Astrocyte of the cerebellum (primary cell): ENCODE results near the gene AQP12B.
"Not testable (repeated sequence)": the region's sequence is repeated elsewhere in the genome, so short reads cannot be mapped to it uniquely, and the experiment has no call there.

ENCODE experiments used
- DNase-seq: peaks from one replicate; pipeline ENCODE4 v3.0.0-alpha.2; 2011; ENCODE audit warnings: low read depth
- H3K4me3 ChIP-seq: 2 replicates; pipeline ENCODE4 v1.5.1; 2011; ENCODE audit warnings: mild to moderate bottlenecking, low read depth, low read length, moderate library complexity
- in situ Hi-C: cut with HindIII; loops from 2 replicates; pipeline ENCODE4 v1.10.0; 2017; ENCODE audit warnings: low sequenced_read_pairs
- TF ChIP-seq, protein P1 (sequence below): IDR thresholded peaks from 2 replicates; pipeline ENCODE4 v1.5.1; 2012; ENCODE audit warnings: low read length, low read depth, moderate library complexity, mild to moderate bottlenecking; ENCODE audit errors: missing control alignments

Gene AQP12B

GRCh38 chr2:240701736-240702639 is 19.3 kb upstream of the AQP12B start:
- TF ChIP-seq, protein P1, sequence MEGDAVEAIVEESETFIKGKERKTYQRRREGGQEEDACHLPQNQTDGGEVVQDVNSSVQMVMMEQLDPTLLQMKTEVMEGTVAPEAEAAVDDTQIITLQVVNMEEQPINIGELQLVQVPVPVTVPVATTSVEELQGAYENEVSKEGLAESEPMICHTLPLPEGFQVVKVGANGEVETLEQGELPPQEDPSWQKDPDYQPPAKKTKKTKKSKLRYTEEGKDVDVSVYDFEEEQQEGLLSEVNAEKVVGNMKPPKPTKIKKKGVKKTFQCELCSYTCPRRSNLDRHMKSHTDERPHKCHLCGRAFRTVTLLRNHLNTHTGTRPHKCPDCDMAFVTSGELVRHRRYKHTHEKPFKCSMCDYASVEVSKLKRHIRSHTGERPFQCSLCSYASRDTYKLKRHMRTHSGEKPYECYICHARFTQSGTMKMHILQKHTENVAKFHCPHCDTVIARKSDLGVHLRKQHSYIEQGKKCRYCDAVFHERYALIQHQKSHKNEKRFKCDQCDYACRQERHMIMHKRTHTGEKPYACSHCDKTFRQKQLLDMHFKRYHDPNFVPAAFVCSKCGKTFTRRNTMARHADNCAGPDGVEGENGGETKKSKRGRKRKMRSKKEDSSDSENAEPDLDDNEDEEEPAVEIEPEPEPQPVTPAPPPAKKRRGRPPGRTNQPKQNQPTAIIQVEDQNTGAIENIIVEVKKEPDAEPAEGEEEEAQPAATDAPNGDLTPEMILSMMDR = no peak
- in situ Hi-C loops = no loop called here
- DNase-seq = no peak
- no peak overlapping the region for H3K4me3 ChIP-seq

DNA sequence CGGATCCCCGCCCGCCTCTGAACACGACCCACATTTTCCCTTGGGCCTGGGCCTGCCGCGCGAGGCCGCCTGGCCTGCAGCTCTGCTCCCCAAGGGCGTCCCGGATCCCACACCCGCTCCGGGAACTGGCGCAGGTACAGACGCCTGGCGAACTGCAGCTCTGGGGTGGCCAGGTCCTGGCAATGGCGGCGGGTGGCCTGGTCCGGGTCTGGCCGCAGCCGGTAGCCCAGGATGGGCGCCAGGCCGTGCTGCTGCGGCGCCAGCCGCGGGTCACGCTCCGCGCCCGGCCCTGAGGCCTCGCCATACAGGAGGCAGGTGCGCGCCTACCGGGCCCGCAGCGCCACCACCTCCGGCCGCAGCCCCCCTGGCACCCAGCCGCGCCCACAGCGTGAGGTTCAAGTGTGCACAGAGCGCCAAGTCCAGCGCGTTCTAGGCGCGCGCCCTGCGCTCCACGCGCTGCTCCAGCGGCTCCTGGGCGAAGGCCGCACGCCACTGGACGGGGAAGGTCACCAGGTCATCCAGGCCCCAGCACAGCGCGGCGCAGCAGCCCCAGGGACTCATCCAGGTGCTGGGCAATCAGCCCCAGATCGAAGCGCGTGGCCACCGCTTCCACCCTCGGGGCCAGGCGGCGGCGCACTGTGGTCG is 18.5 kb upstream of the AQP12B start:
- no peak overlapping the region for H3K4me3 ChIP-seq
- in situ Hi-C loops = no loop called here
- no peak for DNase-seq
- TF ChIP-seq, protein P1 = no peak

DNA sequence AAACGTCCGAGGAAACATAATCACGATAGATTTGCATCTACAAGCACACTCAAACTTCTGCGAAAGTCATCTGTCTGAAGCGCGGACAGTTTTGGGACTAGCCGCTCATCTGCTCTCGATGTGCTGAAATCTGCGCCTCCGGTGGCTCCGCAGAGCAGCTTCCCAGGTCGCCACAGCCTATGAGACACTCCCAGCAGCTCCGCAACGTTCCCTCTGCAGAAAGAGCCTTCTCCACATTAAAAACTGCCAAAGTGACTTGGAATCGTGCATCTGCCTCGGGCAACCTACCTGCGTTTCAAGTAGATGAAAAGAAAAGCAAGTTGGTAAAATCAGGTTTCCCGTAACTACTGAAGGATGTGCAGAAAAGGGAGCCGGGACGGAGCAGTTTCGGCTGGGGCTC is 17.9 kb upstream of the AQP12B start:
- DNase-seq, in situ Hi-C loops, H3K4me3 ChIP-seq: not testable (repeated sequence)

- H3K4me3 ChIP-seq, in situ Hi-C loops, DNase-seq: not testable (repeated sequence)
These were observed 17.1 kb upstream of the AQP12B start for GRCh38 chr2:240699835-240700234.

- in situ Hi-C loops, DNase-seq: not testable (repeated sequence)
These were observed 16.3 kb upstream of the AQP12B start for GRCh38 chr2:240698852-240699561.

GRCh38 chr2:240696469-240696868 is 13.8 kb upstream of the AQP12B start:
- DNase-seq, in situ Hi-C loops, H3K4me3 ChIP-seq: not testable (repeated sequence)

More at GRCh38 chr2:240698852-240699561, 16.3 kb upstream of the AQP12B start:
- H3K4me3 ChIP-seq = not testable (repeated sequence)

DNA sequence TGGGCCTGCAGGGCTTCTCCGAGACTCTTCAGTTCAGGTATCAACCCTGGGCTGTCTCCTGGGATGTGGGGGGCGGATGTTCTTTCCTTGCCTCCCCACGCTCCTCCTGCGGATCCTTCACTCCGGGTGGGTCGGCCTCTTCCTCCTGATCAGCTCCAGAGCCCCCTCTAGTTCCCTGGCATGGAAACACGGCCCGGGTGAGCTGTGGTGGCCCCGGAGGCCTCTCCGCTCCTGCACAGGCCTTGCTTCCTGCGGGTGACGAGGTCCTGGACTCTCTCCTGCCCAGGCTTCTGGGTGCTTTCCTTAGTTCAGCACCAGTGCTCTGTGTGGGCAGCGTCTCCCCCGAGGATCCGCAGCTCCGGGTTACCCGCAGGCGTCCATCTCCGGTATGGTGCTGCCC is 12.9 kb upstream of the AQP12B start:
- DNase-seq, H3K4me3 ChIP-seq, in situ Hi-C loops: not testable (repeated sequence)

DNA sequence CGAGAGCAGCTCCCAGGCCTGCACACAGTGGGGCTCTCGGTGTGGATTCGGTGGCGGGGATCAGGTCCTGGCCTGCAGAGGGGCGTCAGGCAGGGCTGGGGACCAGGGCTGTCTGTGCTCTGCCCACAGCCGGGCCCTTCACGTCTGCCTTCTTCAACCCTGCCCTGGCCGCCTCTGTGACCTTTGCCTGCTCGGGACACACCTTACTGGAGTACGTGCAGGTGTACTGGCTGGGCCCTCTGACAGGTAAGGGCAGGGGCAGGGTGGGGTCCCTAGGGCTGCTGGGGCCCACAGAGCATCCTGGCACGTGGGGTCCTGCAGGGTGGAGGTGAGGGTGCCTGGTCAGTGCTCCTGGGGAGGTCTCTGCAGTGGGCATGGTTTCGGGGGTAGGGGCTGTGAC is 11.6 kb upstream of the AQP12B start:
- DNase-seq, H3K4me3 ChIP-seq, in situ Hi-C loops: not testable (repeated sequence)

DNA sequence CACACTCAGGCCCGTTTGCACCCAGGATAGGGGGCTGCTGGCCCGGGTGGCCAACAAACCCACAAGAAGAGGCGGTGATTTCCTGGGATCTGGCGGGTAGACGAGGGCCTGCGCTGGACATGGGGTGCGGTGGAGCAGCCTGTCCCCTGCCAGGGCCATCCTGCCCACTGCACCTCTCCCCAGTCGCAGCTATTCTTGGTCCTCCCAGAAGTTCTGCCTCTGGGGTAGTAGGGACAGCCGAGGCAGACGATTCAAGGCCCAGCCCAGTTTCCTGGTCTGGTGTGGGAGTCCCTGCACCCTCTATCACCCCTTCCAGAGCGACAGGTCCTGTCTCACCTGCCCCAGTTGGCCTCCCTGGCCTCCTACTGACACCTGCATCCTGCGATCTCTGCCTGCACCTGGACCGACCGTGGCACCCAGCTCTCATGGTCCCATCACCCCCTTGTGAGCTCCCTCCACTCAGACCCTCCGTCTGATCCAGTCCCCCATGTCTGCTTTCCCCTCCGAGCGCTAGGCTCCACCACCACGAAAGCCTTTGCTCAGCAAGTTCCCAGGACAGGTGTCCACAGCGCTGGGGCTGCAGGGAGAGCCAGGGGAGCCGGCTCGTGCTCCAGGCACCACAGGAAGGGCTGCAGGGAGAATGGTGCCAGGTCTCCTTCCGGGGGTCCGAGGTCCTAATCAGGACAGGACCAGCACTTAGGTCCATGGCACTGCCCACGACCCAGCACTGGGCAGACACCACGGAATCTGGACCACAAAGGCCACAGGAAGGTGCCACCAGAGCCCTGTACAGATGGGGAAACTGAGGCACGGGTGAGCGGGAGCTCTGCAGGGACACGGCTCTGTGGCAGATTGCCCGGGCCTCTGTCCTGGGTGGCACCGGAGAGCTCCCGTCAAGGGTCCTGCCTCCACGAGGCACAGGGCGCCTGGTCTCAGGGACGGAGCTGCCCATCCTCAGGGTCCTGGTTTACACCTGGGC is 10.2 kb upstream of the AQP12B start:
- H3K4me3 ChIP-seq, in situ Hi-C loops, DNase-seq: not testable (repeated sequence)

DNA sequence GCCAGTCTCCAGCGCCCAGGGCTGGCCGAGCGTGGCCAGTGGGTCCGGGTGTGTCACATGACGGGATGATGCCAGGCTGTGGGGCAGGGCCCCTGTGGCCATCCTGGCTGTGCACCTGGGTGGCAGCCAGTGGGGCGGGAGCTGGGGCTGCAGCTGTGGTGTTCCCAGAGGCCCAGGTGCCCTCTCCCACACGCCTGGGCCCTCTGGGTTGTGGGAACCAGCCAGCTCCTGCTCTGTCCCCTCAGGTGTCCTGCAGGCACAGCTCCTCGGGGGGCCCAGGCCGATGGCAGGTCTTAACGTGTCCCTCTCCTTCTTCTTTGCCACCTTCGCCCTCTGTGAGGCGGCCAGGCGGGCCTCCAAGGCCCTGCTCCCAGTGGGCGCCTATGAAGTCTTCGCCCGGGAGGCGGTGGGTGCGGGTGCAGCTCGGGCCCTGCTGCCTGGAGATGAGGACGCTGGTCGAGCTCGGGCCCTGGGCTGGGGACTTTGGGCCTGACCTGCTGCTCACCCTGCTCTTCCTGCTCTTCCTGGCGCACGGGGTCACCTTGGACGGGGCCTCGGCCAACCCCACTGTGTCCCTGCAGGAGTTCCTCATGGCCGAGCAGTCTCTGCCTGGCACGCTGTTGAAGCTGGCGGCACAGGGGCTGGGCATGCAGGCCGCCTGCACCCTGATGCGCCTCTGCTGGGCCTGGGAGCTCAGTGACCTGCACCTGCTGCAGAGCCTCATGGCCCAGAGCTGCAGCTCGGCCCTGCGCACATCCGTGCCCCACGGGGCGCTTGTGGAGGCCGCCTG is 9.1 kb upstream of the AQP12B start, which contains the start of gene AQP12A:
AQP12A (plus strand) TSS at position 236 of the 790 bp plus-strand sequence; CDS start at position 284, 48 bp downstream.
- DNase-seq, in situ Hi-C loops, H3K4me3 ChIP-seq: not testable (repeated sequence)

GRCh38 chr2:240691075-240691427 is 8.4 kb upstream of the AQP12B start:
- H3K4me3 ChIP-seq, in situ Hi-C loops, DNase-seq: not testable (repeated sequence)

GRCh38 chr2:240690421-240691074 is 7.9 kb upstream of the AQP12B start:
- in situ Hi-C loops, DNase-seq, H3K4me3 ChIP-seq: not testable (repeated sequence)
